T47D (cell line): ENCODE measurements around the gene CALML3.
A peak's percentile ranks its signal among the peaks of the same experiment; 100 is the strongest.

Experiments
- DNase-seq, 2 experiments: peaks; one replicate each; pipeline versions ENCODE4 v3.0.0 to v3.0.0-alpha.2; 2011 to 2012; ENCODE audit warnings: low read depth in 1 of 2, low spot score in 1 of 2
- JUND ChIP-seq: IDR thresholded peaks from 2 replicates; pipeline ENCODE4 v1.6.1; 2012; ENCODE audit warnings: low read depth
- in situ Hi-C: cut with HindIII; loops from 2 replicates; pipeline ENCODE4 v1.10.0; 2016; ENCODE audit warnings: low sequenced_read_pairs, low pct_unique_long_range_greater_than_20kb

The CALML3 gene

GRCh38 chr10:5512881-5513612 is 11.7 kb upstream of the CALML3 start:
- in situ Hi-C loops, result no loop called here
- TF ChIP-seq JUND, result no peak
- no peak for DNase-seq

GRCh38 chr10:5514226-5514850 is 10.4 kb upstream of the CALML3 start:
- TF ChIP-seq JUND, result no peak
- in situ Hi-C loops, result no loop called here
- no peak for DNase-seq

DNA sequence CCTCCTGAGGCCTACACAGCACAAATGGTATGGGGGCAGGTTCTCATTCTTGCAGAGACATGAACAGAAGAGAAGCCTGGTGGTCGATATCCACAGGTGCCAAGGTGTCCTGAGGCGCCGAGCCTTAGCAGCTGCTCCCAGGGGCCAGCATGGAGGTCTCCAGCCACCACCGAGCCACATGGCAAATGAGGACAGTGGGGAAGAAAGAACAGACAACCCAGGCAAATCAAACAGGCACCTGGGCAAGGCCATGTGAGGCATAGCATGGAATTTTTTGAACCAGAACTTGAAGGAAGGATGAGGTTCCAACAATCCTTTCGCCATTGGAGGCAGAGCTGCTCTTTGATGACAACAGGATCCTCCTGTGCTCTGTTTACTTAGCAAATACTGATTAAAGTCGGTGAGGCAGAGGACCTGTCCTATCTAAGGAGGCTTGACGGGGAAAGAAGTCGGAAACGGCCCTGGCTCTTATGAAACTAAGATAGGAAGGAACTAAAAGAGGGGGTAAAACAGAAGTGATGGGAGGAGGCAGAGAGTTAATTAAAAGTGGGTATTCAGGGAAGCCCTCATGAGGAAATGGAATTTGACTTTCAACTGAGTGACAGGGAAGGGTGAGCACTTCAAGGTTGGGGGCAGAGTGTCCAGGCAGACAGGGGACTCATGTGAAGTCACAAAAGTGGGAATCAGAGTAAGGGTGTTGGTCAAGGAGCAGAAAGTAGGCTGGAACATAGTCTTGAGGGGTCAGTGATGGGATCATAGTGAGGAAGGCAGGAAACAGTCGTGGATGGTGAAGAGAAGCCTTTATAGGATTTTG is 8.6 kb upstream of the CALML3 start:
- in situ Hi-C loops, result no loop called here
- TF ChIP-seq JUND, result no peak
- DNase-seq, result no peak

GRCh38 chr10:5517546-5517945 is 7.2 kb upstream of the CALML3 start:
- no peak for DNase-seq

GRCh38 chr10:5518143-5518542 is 6.6 kb upstream of the CALML3 start:
- TF ChIP-seq JUND, result no peak
- in situ Hi-C loops, result no loop called here
- peak in 1 of 2 experiments; percentile 75 for DNase-seq

More at GRCh38 chr10:5517546-5517945, 7.2 kb upstream of the CALML3 start:
- no peak for TF ChIP-seq JUND
- in situ Hi-C loops, result no loop called here

DNA sequence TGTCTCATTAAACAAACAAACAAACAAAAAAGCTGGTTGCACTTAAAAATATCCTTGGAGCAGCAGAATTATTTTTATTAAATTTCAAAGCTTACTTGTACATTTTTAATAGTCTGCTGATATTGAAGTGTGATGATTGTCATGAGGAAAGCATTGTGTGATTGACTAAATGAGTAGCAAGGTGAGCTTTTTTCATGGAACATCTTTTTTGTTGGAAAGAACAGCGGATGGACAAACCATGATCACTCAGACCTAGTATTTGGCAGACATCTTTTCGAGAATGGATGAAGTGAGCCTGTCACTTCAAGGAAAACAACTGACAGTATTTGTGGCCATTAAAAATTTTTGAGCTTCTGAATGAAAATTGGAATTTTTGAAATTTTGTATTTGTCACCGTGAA is 5.7 kb upstream of the CALML3 start:
- DNase-seq, result no peak
- in situ Hi-C loops, result no loop called here
- TF ChIP-seq JUND, result no peak

GRCh38 chr10:5522913-5523560 is 1.7 kb upstream of the CALML3 start:
- TF ChIP-seq JUND, result no peak
- no peak for DNase-seq
- in situ Hi-C loops, result no loop called here

DNA sequence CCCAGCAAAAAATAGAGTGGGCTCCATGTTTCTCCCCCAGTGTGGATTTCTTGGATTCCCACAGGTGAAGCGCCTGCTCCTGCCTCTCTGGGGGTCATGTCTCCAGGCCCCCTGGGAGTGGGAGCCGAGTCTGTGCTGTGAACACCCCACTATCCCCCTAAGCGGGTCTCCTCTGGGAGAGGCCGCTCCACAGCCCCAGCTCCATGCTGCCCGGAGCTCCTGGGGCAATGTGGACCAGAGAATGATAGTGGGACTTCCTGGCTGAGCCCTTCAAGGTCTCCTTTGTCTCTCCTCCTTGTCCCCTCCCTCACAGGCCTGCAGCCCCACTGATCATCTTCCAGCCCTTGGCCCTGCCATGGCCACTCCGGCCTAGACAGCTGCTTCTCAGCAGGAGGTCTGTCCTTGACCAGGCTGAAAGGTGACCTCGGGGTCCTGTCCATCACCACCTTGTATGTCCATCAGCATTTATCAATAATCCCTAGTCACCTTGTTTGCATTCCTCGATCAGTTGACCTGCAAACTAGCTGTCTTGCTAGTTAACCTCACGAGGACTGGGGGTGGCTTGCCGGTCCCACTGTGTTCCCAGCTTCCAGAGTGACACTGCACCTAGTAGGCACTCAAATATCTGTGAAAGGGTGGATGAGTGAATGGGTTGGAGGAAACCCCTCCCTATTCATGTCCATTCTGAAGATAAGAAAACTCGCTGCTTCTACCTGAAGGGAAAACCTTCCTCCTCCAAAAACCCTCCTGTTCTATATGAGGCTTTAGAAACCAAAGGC is 776 bp upstream of the CALML3 start:
- in situ Hi-C loops, result no loop called here
- no peak for DNase-seq
- no peak for TF ChIP-seq JUND

DNA sequence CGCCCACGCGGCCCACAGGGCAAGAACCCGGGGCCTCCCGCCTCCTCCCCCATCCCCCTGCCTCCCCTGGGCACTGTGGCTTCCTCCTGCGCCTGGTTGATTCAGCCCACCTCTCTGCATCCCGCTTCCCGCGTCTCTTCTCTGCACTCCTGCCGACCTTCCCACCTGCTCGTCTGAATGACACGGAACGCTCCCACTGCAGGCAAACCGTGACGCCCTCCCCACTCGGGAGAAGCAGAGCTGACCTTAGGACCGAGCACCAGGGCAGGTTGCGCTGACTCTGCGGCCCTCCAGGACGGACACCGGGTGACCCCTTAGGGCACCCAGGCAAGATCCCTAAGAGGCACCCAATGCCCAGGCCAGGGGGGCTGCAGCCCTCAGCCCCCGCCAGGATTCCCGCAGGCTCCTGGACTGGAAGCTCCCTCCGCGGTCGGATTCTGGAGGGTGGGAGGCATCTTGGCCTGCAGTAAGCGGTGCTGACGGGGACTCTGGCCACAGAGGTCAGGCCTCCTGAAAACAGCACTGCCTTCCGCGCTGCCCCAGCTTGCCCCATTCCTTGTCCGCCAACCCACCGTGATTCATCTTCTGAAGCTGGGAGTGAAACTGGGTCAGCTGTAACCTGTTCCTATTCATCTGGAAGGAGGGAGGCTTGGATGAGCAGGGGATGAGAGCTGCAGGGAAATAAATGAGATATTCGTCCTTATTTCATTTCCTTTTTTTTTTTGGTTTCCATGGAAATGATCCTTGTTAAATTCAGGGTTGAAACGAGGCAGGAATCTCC is 990 bp downstream of the CALML3 start:
- no peak for DNase-seq
- in situ Hi-C loops, result no loop called here
- no peak for TF ChIP-seq JUND

DNA sequence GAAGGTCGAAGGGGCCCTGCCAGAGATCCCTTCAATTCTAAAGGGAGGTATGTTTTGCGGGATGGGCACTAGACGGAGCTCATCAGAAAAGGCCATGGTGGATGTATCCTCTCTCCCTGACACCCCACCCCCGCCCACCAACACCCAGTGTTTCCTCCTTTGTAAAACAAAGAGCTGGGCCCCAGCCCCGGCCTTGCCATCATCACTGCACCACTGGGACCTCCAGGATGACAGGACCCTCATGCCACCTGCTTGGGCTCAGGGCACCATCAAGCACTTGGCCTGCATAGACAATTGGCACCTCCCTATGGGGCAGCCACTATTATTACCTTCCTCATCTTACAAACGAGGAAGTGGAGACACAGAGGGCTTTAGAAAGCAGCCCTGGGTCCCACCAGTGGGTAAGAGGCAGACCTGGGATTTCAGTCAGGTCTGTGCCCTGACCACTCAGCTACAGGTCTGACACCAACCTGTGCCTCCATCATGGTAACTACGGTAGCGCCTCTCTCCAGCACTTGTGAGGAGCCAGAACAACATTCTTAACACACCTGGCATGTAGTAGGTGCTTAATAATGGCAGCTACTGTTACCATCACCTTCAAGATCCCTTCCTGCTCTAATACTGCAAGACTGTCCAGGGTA is 2.0 kb downstream of the CALML3 start:
- in situ Hi-C loops, result no loop called here
- DNase-seq, result no peak
- TF ChIP-seq JUND, result no peak

GRCh38 chr10:5527332-5528200 is 2.8 kb downstream of the CALML3 start:
- DNase-seq, result no peak
- TF ChIP-seq JUND, result no peak
- in situ Hi-C loops, result no loop called here
